MM.1S (cell line): ENCODE data around the gene LRFN2.

ENCODE experiments used
- DNase-seq: peaks from one replicate; pipeline ENCODE4 v3.0.0-alpha.2; 2015
- H2AFZ ChIP-seq: fragments of 300-600 bp; sonication (generic); 2 replicates; pipeline ENCODE4 v1.6.0; 2016; ENCODE audit warnings: antibody characterized with exemption, low read length
- H3F3A ChIP-seq: fragments of 300-600 bp; sonication (generic); 2 replicates; pipeline ENCODE4 v1.6.1; 2016; ENCODE audit warnings: mild to moderate bottlenecking, antibody characterized with exemption, low read length, moderate library complexity, mixed read lengths; ENCODE audit not compliant: insufficient read depth
- H3K27ac ChIP-seq: fragments of 300-600 bp; sonication (generic); 2 replicates; pipeline ENCODE4 v1.5.1; 2016; ENCODE audit warnings: mild to moderate bottlenecking, low read length
- H3K27me3 ChIP-seq: fragments of 300-600 bp; sonication (generic); replicated peaks from 2 replicates; pipeline ENCODE4 v1.6.0; 2016; ENCODE audit warnings: low read length; ENCODE audit not compliant: insufficient read depth
- H3K36me3 ChIP-seq: fragments of 300-600 bp; sonication (generic); replicated peaks from 2 replicates; pipeline ENCODE4 v1.6.1; 2016; ENCODE audit warnings: mild to moderate bottlenecking, low read length, mixed read lengths; ENCODE audit not compliant: insufficient read depth
- H3K4me1 ChIP-seq: fragments of 300-600 bp; sonication (generic); 2 replicates; pipeline ENCODE4 v1.6.1; 2016; ENCODE audit warnings: low read length, mixed read lengths
- H3K4me2 ChIP-seq: fragments of 300-600 bp; sonication (generic); 2 replicates; pipeline ENCODE4 v1.6.0; 2016; ENCODE audit warnings: low read depth, low read length
- H3K4me3 ChIP-seq: fragments of 300-600 bp; sonication (generic); 2 replicates; pipeline ENCODE4 v1.5.1; 2016; ENCODE audit warnings: low read length, mixed read lengths
- H3K79me2 ChIP-seq: fragments of 300-600 bp; sonication (generic); 2 replicates; pipeline ENCODE4 v1.6.1; 2016; ENCODE audit warnings: mixed run types, low read length, mixed read lengths
- H3K9ac ChIP-seq: fragments of 300-600 bp; sonication (generic); 2 replicates; pipeline ENCODE4 v1.6.1; 2016; ENCODE audit warnings: low read length, mixed read lengths
- H3K9me2 ChIP-seq: fragments of 300-600 bp; sonication (generic); replicated peaks from 2 replicates; pipeline ENCODE4 v1.6.1; 2016; ENCODE audit warnings: mild to moderate bottlenecking, low read length, mixed read lengths; ENCODE audit not compliant: insufficient read depth
- H3K9me3 ChIP-seq: fragments of 300-600 bp; sonication (generic); replicated peaks from 2 replicates; pipeline ENCODE4 v1.6.1; 2016; ENCODE audit warnings: mild to moderate bottlenecking, low read length, mixed read lengths; ENCODE audit not compliant: insufficient read depth
- H4K20me1 ChIP-seq: fragments of 300-600 bp; sonication (generic); 2 replicates; pipeline ENCODE4 v1.6.1; 2016; ENCODE audit warnings: mild to moderate bottlenecking, low read length, moderate library complexity, mixed read lengths; ENCODE audit not compliant: insufficient read depth
- CTCF ChIP-seq: fragments of 300-600 bp; sonication (generic); IDR thresholded peaks from 2 replicates; pipeline ENCODE4 v1.5.1; 2016; ENCODE audit warnings: antibody characterized with exemption, low read length, mixed read lengths
- EZH2 ChIP-seq: fragments of 300-600 bp; sonication (generic); optimal IDR thresholded peaks from 2 replicates; pipeline ENCODE3; 2017; ENCODE audit warnings: low read depth, mild to moderate bottlenecking, antibody characterized with exemption, low read length, mixed read lengths
- EZH2phosphoT487 ChIP-seq: fragments of 300-600 bp; sonication (generic); IDR thresholded peaks from 2 replicates; pipeline ENCODE4 v1.6.1; 2018; ENCODE audit warnings: antibody characterized with exemption, low read length

Gene LRFN2

GRCh38 chr6:40383348-40384115, 203.6 kb downstream of the LRFN2 start:
- Histone ChIP-seq H3K9me3 (no peaks in the 10 kb centered on the region), H3K27me3 (no peaks in the 10 kb centered on the region), H3K9ac (no peak overlapping the region), H3K4me2 (no peak overlapping the region), H3K27ac (no peak overlapping the region), H3F3A (no peaks in the 10 kb centered on the region), H3K79me2 (no peaks in the 10 kb centered on the region), H3K4me1 (no peaks in the 10 kb centered on the region), H2AFZ (no peak overlapping the region), H3K9me2 (no peaks in the 10 kb centered on the region), H4K20me1 (no peaks in the 10 kb centered on the region), H3K4me3 (no peak overlapping the region), H3K36me3 (no peaks in the 10 kb centered on the region)
- DNase-seq, result no peak
- no peak for TF ChIP-seq CTCF
- TF ChIP-seq EZH2phosphoT487, result no peak
- no peak for TF ChIP-seq EZH2

- H3K27me3 ChIP-seq, result no peaks in the 10 kb centered on the region
- no peaks in the 10 kb centered on the region for H3K4me1 ChIP-seq
- H3K9me3 ChIP-seq, result no peaks in the 10 kb centered on the region
- H3K4me2 ChIP-seq, result no peak overlapping the region
- no peaks in the 10 kb centered on the region for H3K9me2 ChIP-seq
- H3K4me3 ChIP-seq, result no peak overlapping the region
- no peak for DNase-seq
- H3K36me3 ChIP-seq, result no peaks in the 10 kb centered on the region
- H4K20me1 ChIP-seq, result no peaks in the 10 kb centered on the region
- H2AFZ ChIP-seq, result no peak overlapping the region
- no peak overlapping the region for H3K27ac ChIP-seq
- no peak overlapping the region for H3K9ac ChIP-seq
- H3K79me2 ChIP-seq, result no peaks in the 10 kb centered on the region
- TF ChIP-seq EZH2 (no peak), CTCF (no peak), EZH2phosphoT487 (no peak)
- H3F3A ChIP-seq, result no peaks in the 10 kb centered on the region
Observed at GRCh38 chr6:40380271-40380670, 206.9 kb downstream of the LRFN2 start.

GRCh38 chr6:40379811-40380210, 207.4 kb downstream of the LRFN2 start:
- Histone ChIP-seq H2AFZ (no peak overlapping the region), H3K4me1 (no peaks in the 10 kb centered on the region), H3K27me3 (no peaks in the 10 kb centered on the region), H3F3A (no peaks in the 10 kb centered on the region), H3K79me2 (no peaks in the 10 kb centered on the region), H3K9me3 (no peaks in the 10 kb centered on the region), H3K4me3 (no peak overlapping the region), H3K9ac (no peak overlapping the region), H3K27ac (no peak overlapping the region), H4K20me1 (no peaks in the 10 kb centered on the region), H3K36me3 (no peaks in the 10 kb centered on the region), H3K9me2 (no peaks in the 10 kb centered on the region), H3K4me2 (no peak overlapping the region)
- TF ChIP-seq EZH2, result no peak
- TF ChIP-seq EZH2phosphoT487, result no peak
- TF ChIP-seq CTCF, result no peak
- no peak for DNase-seq
